Muscle of back (tissue), 10 donors: ENCODE measurements around the gene GXYLT1. TPM values are rescaled to one million over a fixed set of nuclear protein-coding genes. Genes with fewer than 3 reads are reported as not detected.

Experiments used
- polyA plus RNA-seq, 10 donors: library from polyadenylated mRNA; unstranded; fragments of 120-200 nt; gene quantifications; one replicate each; pipeline ENCODE4 v1.2.1, GENCODE V29; 2013; ENCODE audit not compliant: insufficient read length in 10 of 10

The GXYLT1 gene
- polyA plus RNA-seq, 10 donors = 15.4 to 25.6 (median 19.3) TPM

Other genes starting within 250 kb of the GXYLT1 start
- 10 to 100 TPM; 19.1 to 34.2 (median 24.2) TPM for gene YAF2, start 93.4 kb upstream of the GXYLT1 start, polyA plus RNA-seq
- gene ZCRB1, start 181.2 kb upstream of the GXYLT1 start, polyA plus RNA-seq = 10 to 100 TPM; 65.5 to 86.1 (median 76.4) TPM
- gene PPHLN1, start 181.3 kb upstream of the GXYLT1 start, polyA plus RNA-seq = 10 to 100 TPM; 51.7 to 73.3 (median 62.0) TPM